ENCODE measurements around the gene C1GALT1C1L. TPM values are rescaled to one million over a fixed set of nuclear protein-coding genes. Genes with fewer than 3 reads are reported as not detected.

The C1GALT1C1L gene
- polyA plus RNA-seq, 1 experiment = 0.77 TPM

GRCh38 chr2:43717322-43717721 lies 41.1 kb upstream of the C1GALT1C1L start:
- H3K4me3 ChIP-seq (ENCODE audit: low read depth, low read length) = no peak overlapping the region
- DNase-seq (ENCODE audit: low read depth, low spot score) = no peak
- ChIA-PET CTCF (no interaction called here), POLR2A (no interaction called here)
- peaks cover 2% of the 10 kb centered on the region for H3K27me3 ChIP-seq (ENCODE audit: control insufficient read depth, insufficient read depth, low read length)
- H3K9me3 ChIP-seq (ENCODE audit: control insufficient read depth, insufficient read depth, low read length) = no peaks in the 10 kb centered on the region
- no peak overlapping the region for H3K27ac ChIP-seq (ENCODE audit: low read depth, low read length)
- TF ChIP-seq, protein P1, sequence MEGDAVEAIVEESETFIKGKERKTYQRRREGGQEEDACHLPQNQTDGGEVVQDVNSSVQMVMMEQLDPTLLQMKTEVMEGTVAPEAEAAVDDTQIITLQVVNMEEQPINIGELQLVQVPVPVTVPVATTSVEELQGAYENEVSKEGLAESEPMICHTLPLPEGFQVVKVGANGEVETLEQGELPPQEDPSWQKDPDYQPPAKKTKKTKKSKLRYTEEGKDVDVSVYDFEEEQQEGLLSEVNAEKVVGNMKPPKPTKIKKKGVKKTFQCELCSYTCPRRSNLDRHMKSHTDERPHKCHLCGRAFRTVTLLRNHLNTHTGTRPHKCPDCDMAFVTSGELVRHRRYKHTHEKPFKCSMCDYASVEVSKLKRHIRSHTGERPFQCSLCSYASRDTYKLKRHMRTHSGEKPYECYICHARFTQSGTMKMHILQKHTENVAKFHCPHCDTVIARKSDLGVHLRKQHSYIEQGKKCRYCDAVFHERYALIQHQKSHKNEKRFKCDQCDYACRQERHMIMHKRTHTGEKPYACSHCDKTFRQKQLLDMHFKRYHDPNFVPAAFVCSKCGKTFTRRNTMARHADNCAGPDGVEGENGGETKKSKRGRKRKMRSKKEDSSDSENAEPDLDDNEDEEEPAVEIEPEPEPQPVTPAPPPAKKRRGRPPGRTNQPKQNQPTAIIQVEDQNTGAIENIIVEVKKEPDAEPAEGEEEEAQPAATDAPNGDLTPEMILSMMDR (IDR thresholded peaks at IDR 0.05; ENCODE audit: low read depth, low read length) = no peak

DNA sequence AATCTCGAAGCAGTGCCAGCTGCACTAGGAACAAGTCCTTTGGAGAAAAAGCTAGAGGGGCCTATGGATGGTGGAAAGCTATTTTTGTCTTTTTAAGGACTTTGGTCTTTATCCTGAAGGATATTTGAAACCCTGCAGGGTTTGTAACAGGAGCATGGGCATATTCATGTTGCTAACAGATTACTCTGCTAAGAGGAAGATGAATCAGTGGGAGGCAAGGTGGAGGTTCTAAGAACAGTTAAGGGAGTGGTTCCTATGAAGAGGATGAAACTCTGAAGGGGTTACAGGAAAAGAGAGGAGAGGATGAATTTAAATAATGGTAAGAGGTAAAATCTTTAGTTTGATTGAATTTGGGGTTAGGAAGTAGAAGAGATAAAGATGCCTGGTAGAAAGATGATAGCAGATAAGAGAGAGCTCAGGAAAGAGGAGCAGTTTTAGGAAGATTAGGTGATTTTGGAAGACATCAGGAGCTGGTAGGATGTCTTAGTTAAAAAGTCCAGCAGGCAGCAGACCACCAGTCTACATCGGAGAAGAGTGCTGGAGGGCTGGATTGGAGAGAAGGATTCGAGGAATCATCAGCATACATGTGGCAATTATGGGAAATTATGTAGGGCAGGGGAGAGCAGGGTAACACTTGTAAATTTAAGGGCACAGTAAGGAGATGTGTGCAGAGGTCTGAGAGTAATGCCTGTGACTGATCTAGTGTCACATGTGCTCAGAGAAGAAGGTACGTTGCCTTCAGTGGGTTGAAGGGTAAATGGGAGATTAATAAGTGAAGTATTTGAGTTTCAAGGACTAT lies 39.3 kb upstream of the C1GALT1C1L start:
- no peaks in the 10 kb centered on the region for H3K9me3 ChIP-seq (ENCODE audit: control insufficient read depth, insufficient read depth, low read length)
- TF ChIP-seq, protein P1 (IDR thresholded peaks at IDR 0.05; ENCODE audit: low read depth, low read length) = no peak
- no peaks in the 10 kb centered on the region for H3K27me3 ChIP-seq (ENCODE audit: control insufficient read depth, insufficient read depth, low read length)
- POLR2A ChIA-PET = no interaction called here
- CTCF ChIA-PET = no interaction called here
- no peak for DNase-seq (ENCODE audit: low read depth, low spot score)
- H3K27ac ChIP-seq (ENCODE audit: low read depth, low read length) = no peak overlapping the region
- no peak overlapping the region for H3K4me3 ChIP-seq (ENCODE audit: low read depth, low read length)

GRCh38 chr2:43714164-43714563 lies 37.9 kb upstream of the C1GALT1C1L start:
- TF ChIP-seq, protein P1 (IDR thresholded peaks at IDR 0.05; ENCODE audit: low read depth, low read length) = no peak
- Histone ChIP-seq H3K27ac (ENCODE audit: low read depth, low read length) (no peak overlapping the region), H3K4me3 (ENCODE audit: low read depth, low read length) (no peak overlapping the region), H3K9me3 (ENCODE audit: control insufficient read depth, insufficient read depth, low read length) (no peaks in the 10 kb centered on the region), H3K27me3 (ENCODE audit: control insufficient read depth, insufficient read depth, low read length) (no peaks in the 10 kb centered on the region)
- ChIA-PET POLR2A (no interaction called here), CTCF (no interaction called here)
- peak; percentile 7 for DNase-seq (ENCODE audit: low read depth, low spot score)

GRCh38 chr2:43710866-43711265 lies 34.6 kb upstream of the C1GALT1C1L start:
- no peak for DNase-seq (ENCODE audit: low read depth, low spot score)
- Histone ChIP-seq H3K27me3 (ENCODE audit: control insufficient read depth, insufficient read depth, low read length) (no peaks in the 10 kb centered on the region), H3K27ac (ENCODE audit: low read depth, low read length) (no peak overlapping the region), H3K9me3 (ENCODE audit: control insufficient read depth, insufficient read depth, low read length) (no peaks in the 10 kb centered on the region), H3K4me3 (ENCODE audit: low read depth, low read length) (no peak overlapping the region)
- ChIA-PET CTCF (no interaction called here), POLR2A (no interaction called here)
- TF ChIP-seq, protein P1 (IDR thresholded peaks at IDR 0.05; ENCODE audit: low read depth, low read length) = no peak

GRCh38 chr2:43708891-43709290 lies 32.7 kb upstream of the C1GALT1C1L start:
- H3K4me3 ChIP-seq (ENCODE audit: low read depth, low read length) = no peak overlapping the region
- H3K27me3 ChIP-seq (ENCODE audit: control insufficient read depth, insufficient read depth, low read length) = no peaks in the 10 kb centered on the region
- no peaks in the 10 kb centered on the region for H3K9me3 ChIP-seq (ENCODE audit: control insufficient read depth, insufficient read depth, low read length)
- CTCF ChIA-PET = no interaction called here
- POLR2A ChIA-PET = no interaction called here
- TF ChIP-seq, protein P1 (IDR thresholded peaks at IDR 0.05; ENCODE audit: low read depth, low read length) = no peak
- no peak overlapping the region for H3K27ac ChIP-seq (ENCODE audit: low read depth, low read length)
- DNase-seq (ENCODE audit: low read depth, low spot score) = no peak
